H9 (cell line): Measurements from ENCODE around the gene CCND3. TPM values are rescaled to one million over a fixed set of nuclear protein-coding genes. Genes with fewer than 3 reads are reported as not detected.

Source experiments
- DNase-seq: peaks from one replicate; pipeline ENCODE4 v3.0.0-alpha.2; 2017
- H2AFZ ChIP-seq: one replicate; pipeline ENCODE4 v1.6.1; 2013; ENCODE audit warnings: mild to moderate bottlenecking, low read length, control low read depth, moderate library complexity
- H2AK5ac ChIP-seq: 2 replicates; pipeline ENCODE4 v1.6.1; 2013; ENCODE audit warnings: low read length, control low read depth, mixed read lengths; ENCODE audit not compliant: insufficient read length
- H2BK120ac ChIP-seq: one replicate; pipeline ENCODE4 v1.6.1; 2013; ENCODE audit warnings: low read depth, mild to moderate bottlenecking, low read length, control low read depth, inconsistent platforms; ENCODE audit not compliant: poor library complexity, severe bottlenecking
- H2BK12ac ChIP-seq: 2 replicates; pipeline ENCODE4 v1.6.1; 2013; ENCODE audit warnings: low read length, control low read depth, mixed read lengths, low read depth; ENCODE audit not compliant: insufficient read length
- H2BK15ac ChIP-seq: 2 replicates; pipeline ENCODE4 v1.6.1; 2013; ENCODE audit warnings: low read depth, low read length, control low read depth
- H2BK20ac ChIP-seq: one replicate; pipeline ENCODE4 v1.6.1; 2013; ENCODE audit warnings: low read depth, mild to moderate bottlenecking, low read length, control low read depth, inconsistent platforms; ENCODE audit not compliant: poor library complexity, severe bottlenecking
- H2BK5ac ChIP-seq: 2 replicates; pipeline ENCODE4 v1.6.1; 2013; ENCODE audit warnings: low read length, control low read depth, mixed read lengths; ENCODE audit not compliant: insufficient read length
- H3K14ac ChIP-seq: 2 replicates; pipeline ENCODE4 v1.6.1; 2013; ENCODE audit warnings: low read length, control low read depth; ENCODE audit not compliant: insufficient read depth
- H3K18ac ChIP-seq: 2 replicates; pipeline ENCODE4 v1.6.1; 2013; ENCODE audit warnings: low read depth, mild to moderate bottlenecking, mixed read lengths, low read length, control low read depth; ENCODE audit not compliant: insufficient read length
- H3K23ac ChIP-seq: 2 replicates; pipeline ENCODE4 v1.6.1; 2013; ENCODE audit warnings: low read length, control low read depth, mixed read lengths, low read depth; ENCODE audit not compliant: insufficient read length
- H3K23me2 ChIP-seq: 2 replicates; pipeline ENCODE4 v1.6.1; 2013; ENCODE audit warnings: low read depth, mild to moderate bottlenecking, mixed read lengths, low read length, control low read depth; ENCODE audit not compliant: insufficient read length, poor library complexity, severe bottlenecking
- H3K27ac ChIP-seq: 2 replicates; pipeline ENCODE4 v1.5.1; 2013; ENCODE audit warnings: low read length, control low read depth, mixed read lengths, low read depth; ENCODE audit not compliant: insufficient read length
- H3K27me3 ChIP-seq: 2 replicates; pipeline ENCODE4 v1.6.1; 2013; ENCODE audit warnings: low read length, control low read depth, inconsistent platforms; ENCODE audit not compliant: insufficient read depth
- H3K4ac ChIP-seq: 2 replicates; pipeline ENCODE4 v1.6.1; 2013; ENCODE audit warnings: low read depth, mild to moderate bottlenecking, control low read depth, inconsistent platforms, low read length, moderate library complexity
- H3K4me1 ChIP-seq: 2 replicates; pipeline ENCODE4 v1.6.1; 2013; ENCODE audit warnings: low read length, control low read depth, inconsistent platforms; ENCODE audit not compliant: insufficient read depth
- H3K4me2 ChIP-seq: 2 replicates; pipeline ENCODE4 v1.6.1; 2013; ENCODE audit warnings: low read length, control low read depth, mixed read lengths; ENCODE audit not compliant: insufficient read length, insufficient read depth
- H3K56ac ChIP-seq: 2 replicates; pipeline ENCODE4 v1.6.1; 2013; ENCODE audit warnings: low read depth, mild to moderate bottlenecking, mixed read lengths, low read length, control low read depth; ENCODE audit not compliant: insufficient read length
- H3K79me1 ChIP-seq: 2 replicates; pipeline ENCODE4 v1.6.1; 2013; ENCODE audit warnings: low read depth, mild to moderate bottlenecking, moderate library complexity, low read length, control low read depth, inconsistent platforms; ENCODE audit not compliant: insufficient read depth, poor library complexity, severe bottlenecking
- H3K79me2 ChIP-seq: 2 replicates; pipeline ENCODE4 v1.6.1; 2013; ENCODE audit warnings: low read length, control low read depth, inconsistent platforms; ENCODE audit not compliant: insufficient read depth
- H3K9ac ChIP-seq: 2 replicates; pipeline ENCODE4 v1.6.1; 2013; ENCODE audit warnings: low read length, control low read depth, mixed read lengths; ENCODE audit not compliant: insufficient read length; ENCODE audit errors: extremely low read depth
- H3K9me3 ChIP-seq: one replicate; pipeline ENCODE4 v1.6.1; 2013; ENCODE audit warnings: low read depth, low read length, inconsistent platforms; ENCODE audit not compliant: control insufficient read depth
- H3T11ph ChIP-seq: one replicate; pipeline ENCODE4 v1.6.1; 2013; ENCODE audit warnings: mild to moderate bottlenecking, low read length, control low read depth, inconsistent platforms
- H4K20me1 ChIP-seq: one replicate; pipeline ENCODE4 v1.6.1; 2013; ENCODE audit not compliant: control insufficient read depth, insufficient read length, insufficient read depth
- H4K5ac ChIP-seq: 2 replicates; pipeline ENCODE4 v1.6.1; 2013; ENCODE audit warnings: low read depth, mild to moderate bottlenecking, mixed read lengths, low read length, control low read depth; ENCODE audit not compliant: insufficient read length
- H4K8ac ChIP-seq: replicated peaks from 2 replicates; pipeline ENCODE4 v1.6.1; 2013; ENCODE audit warnings: low read length, control low read depth, mixed read lengths, low read depth; ENCODE audit not compliant: insufficient read length
- H4K91ac ChIP-seq: 2 replicates; pipeline ENCODE4 v1.6.1; 2013; ENCODE audit warnings: low read depth, mild to moderate bottlenecking, moderate library complexity, mixed read lengths, low read length, control low read depth; ENCODE audit not compliant: insufficient read length
- H3K27ac Mint-ChIP-seq, 3 experiments: 2 replicates in 2 of 3; 3 replicates in 1 of 3; pipeline ENCODE4 v1.8.0; 2020 to 2021; ENCODE audit warnings: mixed read lengths in 3 of 3, mild to moderate bottlenecking in 1 of 3, moderate library complexity in 1 of 3
- H3K27me3 Mint-ChIP-seq: 2 replicates; pipeline ENCODE4 v1.8.0; 2021; ENCODE audit warnings: low read depth, mild to moderate bottlenecking, moderate library complexity, mixed read lengths
- H3K36me3 Mint-ChIP-seq, 3 experiments: 2 replicates in 2 of 3; 3 replicates in 1 of 3; pipeline ENCODE4 v1.8.0; 2020 to 2021; ENCODE audit warnings: low read depth in 3 of 3, mixed read lengths in 3 of 3; ENCODE audit not compliant: insufficient read depth in 1 of 3
- H3K4me1 Mint-ChIP-seq, 2 experiments: 2 replicates each; pipeline ENCODE4 v1.8.0; 2020; ENCODE audit warnings: mixed read lengths in 2 of 2
- H3K4me3 Mint-ChIP-seq, 2 experiments: 2 replicates in 1 of 2; 3 replicates in 1 of 2; pipeline ENCODE4 v1.8.0; 2020 to 2021; ENCODE audit warnings: mild to moderate bottlenecking in 2 of 2, mixed read lengths in 2 of 2, moderate library complexity in 1 of 2
- H3K9me3 Mint-ChIP-seq, 2 experiments: 2 replicates in 1 of 2; 3 replicates in 1 of 2; pipeline ENCODE4 v1.8.0; 2020; ENCODE audit warnings: mild to moderate bottlenecking in 2 of 2, mixed read lengths in 2 of 2, moderate library complexity in 1 of 2
- WGBS: extraction: QIAGEN DNeasy Blood & Tissue Kit; methylation state at CpG from one replicate; pipeline ENCODE4 v1.1.7; 2013; ENCODE audit warnings: missing lambda C conversion rate, low lambda C conversion rate, mixed read lengths; ENCODE audit not compliant: insufficient read length; ENCODE audit errors: extremely low coverage; 5-methylcytosine and 5-hydroxymethylcytosine counted together
- total RNA-seq: library from RNA; stranded (reverse); gene quantifications from 2 replicates; pipeline ENCODE4 v1.2.1, GENCODE V29; 2021
- TF ChIP-seq, protein P1 (sequence below): fragments of 200-600 bp; sonication (generic); conservative IDR thresholded peaks from 3 replicates; pipeline ENCODE4 v1.8.0; 2021; ENCODE audit warnings: antibody characterized with exemption, mild to moderate bottlenecking

CCND3 gene
- total RNA-seq, 1 experiment from 2014 or later: 24.2 TPM

- Histone ChIP-seq H3K4me2 (no peak overlapping the region), H4K20me1 (peaks cover 3% of the 10 kb centered on the region), H2BK5ac (no peak overlapping the region), H2BK120ac (no peak overlapping the region), H3K27ac (no peak overlapping the region), H4K91ac (no peak overlapping the region), H2BK20ac (no peak overlapping the region), H2BK12ac (no peak overlapping the region), H2AK5ac (no peak overlapping the region), H2BK15ac (no peak overlapping the region), H2AFZ (no peak overlapping the region), H3T11ph (no peak overlapping the region), H3K23me2 (peaks cover 7% of the 10 kb centered on the region), H3K4me1 (peaks cover 12% of the 10 kb centered on the region; the same call in 1 of the 2 replicates), H3K14ac (no peak overlapping the region), H3K18ac (no peak overlapping the region), H3K79me2 (no peaks in the 10 kb centered on the region), H3K9me3 (no peaks in the 10 kb centered on the region), H3K27me3 (no peaks in the 10 kb centered on the region), H3K56ac (no peak overlapping the region), H3K79me1 (no peaks in the 10 kb centered on the region), H4K8ac (no peak overlapping the region), H3K4ac (no peak overlapping the region), H3K23ac (no peak overlapping the region), H4K5ac (no peak overlapping the region), H3K9ac (no peak overlapping the region)
- H3K36me3 Mint-ChIP-seq: peaks cover 26 to 62% (median 45%) of the 10 kb centered on the region in 3 experiments
- DNase-seq: peak; percentile 42
- H3K4me3 Mint-ChIP-seq: no peak overlapping the region
- no CpG with 5 or more reads among the region's 8 CpGs for WGBS
- H3K27ac Mint-ChIP-seq: peak overlapping the region; percentile 41 to 94 (median 53); a peak in 5 of 7 replicates
- peaks cover 26 to 33% of the 10 kb centered on the region in 2 experiments for H3K4me1 Mint-ChIP-seq
- no peaks in the 10 kb centered on the region for H3K9me3 Mint-ChIP-seq
- peaks cover 5% of the 10 kb centered on the region for H3K27me3 Mint-ChIP-seq
- TF ChIP-seq, protein P1, sequence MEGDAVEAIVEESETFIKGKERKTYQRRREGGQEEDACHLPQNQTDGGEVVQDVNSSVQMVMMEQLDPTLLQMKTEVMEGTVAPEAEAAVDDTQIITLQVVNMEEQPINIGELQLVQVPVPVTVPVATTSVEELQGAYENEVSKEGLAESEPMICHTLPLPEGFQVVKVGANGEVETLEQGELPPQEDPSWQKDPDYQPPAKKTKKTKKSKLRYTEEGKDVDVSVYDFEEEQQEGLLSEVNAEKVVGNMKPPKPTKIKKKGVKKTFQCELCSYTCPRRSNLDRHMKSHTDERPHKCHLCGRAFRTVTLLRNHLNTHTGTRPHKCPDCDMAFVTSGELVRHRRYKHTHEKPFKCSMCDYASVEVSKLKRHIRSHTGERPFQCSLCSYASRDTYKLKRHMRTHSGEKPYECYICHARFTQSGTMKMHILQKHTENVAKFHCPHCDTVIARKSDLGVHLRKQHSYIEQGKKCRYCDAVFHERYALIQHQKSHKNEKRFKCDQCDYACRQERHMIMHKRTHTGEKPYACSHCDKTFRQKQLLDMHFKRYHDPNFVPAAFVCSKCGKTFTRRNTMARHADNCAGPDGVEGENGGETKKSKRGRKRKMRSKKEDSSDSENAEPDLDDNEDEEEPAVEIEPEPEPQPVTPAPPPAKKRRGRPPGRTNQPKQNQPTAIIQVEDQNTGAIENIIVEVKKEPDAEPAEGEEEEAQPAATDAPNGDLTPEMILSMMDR: no peak
Measured at GRCh38 chr6:41935685-41936072, 5.9 kb downstream of the CCND3 start.
